SJSA1 (cell line): ENCODE measurements around the gene ATP13A3. TPM values are rescaled to one million over a fixed set of nuclear protein-coding genes. Genes with fewer than 3 reads are reported as not detected.

Source experiments
- DNase-seq, 2 experiments: peaks; one replicate each; pipeline ENCODE4 v3.0.0-alpha.2; 2015 to 2020; ENCODE audit warnings: low spot score in 2 of 2, low read depth in 1 of 2
- H3K27ac ChIP-seq: fragments of 250-450 bp; sonication (Bioruptor Pico); 2 replicates; pipeline ENCODE4 v1.5.1; 2020; ENCODE audit warnings: mild to moderate bottlenecking, moderate library complexity
- H3K27me3 ChIP-seq: fragments of 250-450 bp; sonication (Bioruptor Pico); replicated peaks from 2 replicates; pipeline ENCODE4 v1.5.1; 2020; ENCODE audit warnings: mild to moderate bottlenecking, moderate library complexity
- H3K36me3 ChIP-seq: fragments of 250-450 bp; sonication (Bioruptor Pico); 2 replicates; pipeline ENCODE4 v1.5.1; 2020; ENCODE audit warnings: mild to moderate bottlenecking
- H3K4me1 ChIP-seq: fragments of 250-450 bp; sonication (Bioruptor Pico); replicated peaks from 2 replicates; pipeline ENCODE4 v1.6.1; 2021; ENCODE audit warnings: mild to moderate bottlenecking
- H3K4me3 ChIP-seq: fragments of 250-450 bp; sonication (Bioruptor Pico); 2 replicates; pipeline ENCODE4 v1.5.1; 2020; ENCODE audit warnings: mild to moderate bottlenecking
- H3K9me3 ChIP-seq: fragments of 250-450 bp; sonication (Bioruptor Pico); replicated peaks from 2 replicates; pipeline ENCODE4 v1.5.1; 2020; ENCODE audit warnings: mild to moderate bottlenecking
- total RNA-seq: library from RNA; depleted of rRNA; stranded (reverse); fragments of >200 nt; shearing (Covaris generic); gene quantifications from 2 replicates; pipeline ENCODE4 v1.2.3, GENCODE V29; 2014

ATP13A3 gene
- total RNA-seq, 1 experiment from 2014 or later = 135 TPM

DNA sequence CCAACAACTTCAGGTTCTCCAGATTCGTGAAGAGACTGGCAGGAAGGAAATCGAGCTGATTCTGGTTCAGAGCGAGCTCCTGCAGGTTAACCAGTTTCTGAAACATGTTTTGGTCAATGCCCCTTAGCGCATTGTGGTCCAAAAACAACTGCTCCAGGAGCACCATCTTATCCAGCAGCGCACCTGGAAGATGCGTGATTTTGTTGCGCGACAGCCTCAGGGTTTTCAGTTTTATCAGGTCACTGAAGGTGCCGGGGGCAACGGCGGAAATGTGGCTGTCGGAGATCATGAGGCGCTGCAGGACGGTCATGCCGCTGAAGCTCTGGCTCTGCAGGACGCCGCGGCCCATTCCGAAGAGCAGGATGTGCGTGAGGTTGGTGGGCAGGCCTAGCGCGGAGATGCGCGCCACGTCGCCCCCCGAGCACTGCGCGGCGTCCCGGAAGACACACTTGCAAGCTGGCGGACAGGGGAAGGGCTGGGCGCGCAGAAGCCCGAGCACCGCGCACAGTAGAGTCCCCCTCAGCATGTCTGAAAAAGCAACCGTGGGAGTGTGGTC, 89.0 kb downstream of the ATP13A3 start:
- no peaks in the 10 kb centered on the region for H3K27me3 ChIP-seq
- no peak overlapping the region for H3K4me3 ChIP-seq
- H3K4me1 ChIP-seq = peaks cover 11% of the 10 kb centered on the region
- H3K9me3 ChIP-seq = no peaks in the 10 kb centered on the region
- H3K36me3 ChIP-seq = no peaks in the 10 kb centered on the region
- no peak overlapping the region for H3K27ac ChIP-seq
- DNase-seq = no peak

DNA sequence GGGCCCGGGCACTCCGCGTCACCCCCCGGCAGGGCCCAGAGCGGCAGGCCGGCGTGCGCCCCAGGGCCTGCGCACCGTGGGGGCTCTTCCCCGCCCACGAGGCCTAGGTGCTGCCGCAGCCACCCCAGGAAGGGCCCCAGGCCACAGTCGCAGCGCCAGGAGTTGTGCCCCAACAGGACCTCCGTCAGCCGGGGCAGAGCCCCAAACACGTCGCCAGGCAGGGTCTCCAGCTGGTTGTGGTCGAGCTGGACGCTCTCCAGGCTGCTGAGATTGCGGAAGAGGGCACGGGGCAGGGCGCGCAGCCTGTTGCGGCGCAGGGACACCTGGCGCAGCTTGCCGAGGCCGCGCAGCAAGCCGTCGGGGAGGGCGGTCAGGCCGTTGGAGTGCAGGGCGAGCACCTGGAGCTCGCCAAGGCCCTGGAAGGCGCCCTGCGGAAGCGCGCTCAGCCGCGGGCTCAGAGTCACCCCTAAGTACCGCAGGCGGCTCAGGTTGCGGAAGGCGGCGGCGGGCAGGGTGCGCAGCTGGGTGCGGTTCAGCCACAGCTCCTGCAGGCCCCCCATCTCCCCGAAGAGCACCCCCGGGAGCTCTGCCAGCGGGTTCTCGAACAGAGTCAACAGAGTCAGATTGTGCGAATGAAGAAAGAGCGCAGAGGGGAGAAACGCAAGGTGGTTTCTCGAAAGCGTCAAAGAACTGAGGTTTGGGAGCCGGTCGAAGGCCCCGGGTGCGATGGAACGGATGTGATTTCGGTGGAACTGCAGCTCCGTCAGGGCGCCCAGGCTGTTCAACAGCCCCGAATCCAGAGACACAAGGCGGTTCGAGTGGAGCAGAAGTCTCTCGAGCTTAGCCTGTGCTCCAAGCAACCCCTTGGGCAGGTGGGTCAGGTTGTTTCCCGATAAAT, 89.7 kb downstream of the ATP13A3 start:
- peaks cover 11% of the 10 kb centered on the region for H3K4me1 ChIP-seq
- H3K36me3 ChIP-seq = no peaks in the 10 kb centered on the region
- no peak for DNase-seq
- H3K9me3 ChIP-seq = no peaks in the 10 kb centered on the region
- H3K4me3 ChIP-seq = no peak overlapping the region
- H3K27me3 ChIP-seq = no peaks in the 10 kb centered on the region
- no peak overlapping the region for H3K27ac ChIP-seq

DNA sequence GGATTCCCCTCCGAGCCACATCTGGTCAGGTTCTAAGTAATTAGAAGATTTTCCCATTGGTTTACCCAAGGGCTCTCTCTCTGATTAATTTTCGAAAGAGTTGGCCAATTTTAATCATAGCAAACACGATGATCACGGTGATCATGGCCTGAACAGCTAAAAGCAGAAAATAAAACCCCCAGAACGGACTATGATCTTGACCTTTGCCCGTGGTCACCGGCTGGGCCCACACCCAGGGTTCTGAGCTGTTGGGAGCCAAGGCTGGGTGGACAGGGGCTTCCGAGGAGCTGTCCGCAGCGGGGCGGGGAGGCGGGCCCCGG, 90.3 kb downstream of the ATP13A3 start:
- H3K36me3 ChIP-seq = no peaks in the 10 kb centered on the region
- no peak for DNase-seq
- peaks cover 11% of the 10 kb centered on the region for H3K4me1 ChIP-seq
- H3K9me3 ChIP-seq = no peaks in the 10 kb centered on the region; the same call in 1 of the 2 replicates
- H3K27me3 ChIP-seq = no peaks in the 10 kb centered on the region
- no peak overlapping the region for H3K27ac ChIP-seq
- no peak overlapping the region for H3K4me3 ChIP-seq

DNA sequence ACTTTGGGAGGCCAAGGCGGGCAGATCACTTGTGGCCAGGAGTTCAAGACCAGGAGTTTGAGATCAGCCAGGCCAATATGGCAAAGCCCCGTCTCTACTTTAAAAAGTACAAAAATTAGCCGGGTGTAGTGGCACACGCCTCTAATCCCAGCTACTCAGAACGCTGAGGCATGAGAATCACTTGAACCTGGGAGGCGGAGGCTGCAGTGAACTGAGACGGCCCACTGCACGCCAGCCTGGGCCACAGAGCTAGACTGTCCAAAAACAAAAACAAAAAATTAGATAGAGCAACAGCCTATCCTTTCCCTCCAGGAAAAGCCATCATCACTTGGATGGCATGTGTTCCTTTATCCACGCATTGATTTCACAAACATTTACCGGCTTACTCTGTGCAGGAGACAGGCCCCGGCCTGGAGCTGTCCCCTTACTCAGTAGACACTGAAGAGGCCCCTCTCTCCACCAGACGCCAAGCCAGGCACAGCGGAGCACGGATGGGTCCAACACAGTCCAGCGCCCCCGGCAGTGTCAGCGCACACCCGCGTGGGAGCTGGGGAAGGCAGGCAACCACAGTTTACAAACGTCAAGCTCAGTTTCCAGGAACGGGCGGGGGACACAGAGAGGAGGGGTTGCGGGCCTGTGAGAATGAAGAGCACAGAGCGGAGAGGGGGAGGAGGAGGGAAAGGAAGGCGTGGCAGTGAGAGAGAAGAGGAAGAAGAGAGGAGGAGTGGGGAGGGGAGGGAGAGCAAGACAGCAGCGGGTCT, 90.8 kb downstream of the ATP13A3 start:
- Histone ChIP-seq H3K4me1 (peaks cover 11% of the 10 kb centered on the region), H3K27me3 (no peaks in the 10 kb centered on the region), H3K27ac (no peak overlapping the region), H3K4me3 (no peak overlapping the region; the same call in 1 of the 2 replicates), H3K9me3 (no peaks in the 10 kb centered on the region; the same call in none of the 2 replicates), H3K36me3 (no peaks in the 10 kb centered on the region)
- peak in 1 of 2 experiments; percentile 11 for DNase-seq

DNA sequence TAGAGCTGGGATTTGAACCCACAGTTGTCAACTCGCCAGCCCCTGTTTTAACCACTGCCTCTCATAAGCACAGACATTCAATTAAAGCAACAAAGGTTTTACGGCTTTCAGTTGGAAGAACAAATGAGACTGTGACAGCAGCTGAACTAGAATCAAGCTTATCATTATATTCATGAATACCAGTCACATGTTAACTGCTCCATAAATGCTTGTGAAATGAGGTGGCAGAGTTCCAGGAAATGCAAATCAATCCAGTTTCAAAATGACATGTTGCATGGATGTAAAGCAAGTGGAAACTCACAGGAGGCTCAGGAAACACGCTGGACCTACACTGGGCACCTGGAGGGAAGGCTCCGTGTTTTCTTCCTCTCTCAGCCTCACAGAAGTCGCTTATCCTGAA, 91.6 kb downstream of the ATP13A3 start:
- no peaks in the 10 kb centered on the region for H3K36me3 ChIP-seq
- no peaks in the 10 kb centered on the region for H3K27me3 ChIP-seq
- H3K27ac ChIP-seq = no peak overlapping the region
- peaks cover 3% of the 10 kb centered on the region for H3K9me3 ChIP-seq
- DNase-seq = no peak
- H3K4me1 ChIP-seq = peaks cover 11% of the 10 kb centered on the region
- no peak overlapping the region for H3K4me3 ChIP-seq

DNA sequence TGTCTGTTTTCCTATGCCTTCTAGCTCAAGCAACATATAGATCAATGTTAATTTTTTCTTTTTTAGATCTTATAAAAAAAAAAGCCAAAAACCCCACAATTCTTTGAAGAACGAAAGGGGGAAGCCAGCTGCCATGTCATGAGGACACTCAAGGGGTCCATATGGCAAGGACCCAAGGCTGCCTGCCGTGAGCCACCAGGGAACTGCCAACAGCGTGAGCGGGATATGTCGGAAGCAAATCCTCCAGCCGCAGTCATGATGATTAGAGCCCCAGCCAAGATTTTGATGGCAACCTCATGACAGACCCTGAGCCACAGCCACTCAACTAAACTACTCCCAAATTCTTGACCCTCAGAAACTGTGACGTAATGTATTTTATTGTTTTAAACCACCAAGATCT, 94.2 kb downstream of the ATP13A3 start:
- Histone ChIP-seq H3K36me3 (no peaks in the 10 kb centered on the region), H3K4me3 (no peak overlapping the region), H3K27me3 (no peaks in the 10 kb centered on the region), H3K4me1 (peaks cover 11% of the 10 kb centered on the region), H3K27ac (no peak overlapping the region), H3K9me3 (peaks cover 3% of the 10 kb centered on the region)
- no peak for DNase-seq

DNA sequence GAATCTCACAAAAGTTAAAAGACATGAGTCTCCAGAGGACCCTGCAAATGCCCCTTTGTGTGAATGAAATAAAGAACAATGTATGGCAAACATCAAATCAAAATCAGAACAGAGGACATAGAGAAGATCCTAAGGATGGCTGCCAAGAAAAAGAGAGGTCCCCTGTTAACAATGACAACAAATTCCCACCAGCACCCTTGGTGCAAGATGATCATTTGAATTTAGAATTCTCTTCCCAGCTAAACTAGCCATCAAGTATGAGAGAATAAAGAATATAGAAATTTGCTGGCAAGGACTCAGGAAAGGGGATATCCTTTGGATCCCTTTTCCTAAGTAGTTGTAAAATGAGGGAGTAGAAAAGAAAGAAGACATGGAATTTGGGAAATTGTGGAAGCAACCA, 96.0 kb downstream of the ATP13A3 start:
- no peak for DNase-seq
- no peaks in the 10 kb centered on the region for H3K36me3 ChIP-seq
- peaks cover 3% of the 10 kb centered on the region for H3K9me3 ChIP-seq
- no peaks in the 10 kb centered on the region for H3K27me3 ChIP-seq
- peaks cover under 1% of the 10 kb centered on the region for H3K4me1 ChIP-seq
- H3K27ac ChIP-seq = no peak overlapping the region
- H3K4me3 ChIP-seq = no peak overlapping the region

- Histone ChIP-seq H3K4me3 (no peak overlapping the region), H3K27ac (no peak overlapping the region), H3K4me1 (no peaks in the 10 kb centered on the region), H3K36me3 (no peaks in the 10 kb centered on the region), H3K9me3 (peaks cover 3% of the 10 kb centered on the region), H3K27me3 (no peaks in the 10 kb centered on the region)
- DNase-seq = no peak
Observed at GRCh38 chr3:194389269-194389668, 97.5 kb downstream of the ATP13A3 start.

DNA sequence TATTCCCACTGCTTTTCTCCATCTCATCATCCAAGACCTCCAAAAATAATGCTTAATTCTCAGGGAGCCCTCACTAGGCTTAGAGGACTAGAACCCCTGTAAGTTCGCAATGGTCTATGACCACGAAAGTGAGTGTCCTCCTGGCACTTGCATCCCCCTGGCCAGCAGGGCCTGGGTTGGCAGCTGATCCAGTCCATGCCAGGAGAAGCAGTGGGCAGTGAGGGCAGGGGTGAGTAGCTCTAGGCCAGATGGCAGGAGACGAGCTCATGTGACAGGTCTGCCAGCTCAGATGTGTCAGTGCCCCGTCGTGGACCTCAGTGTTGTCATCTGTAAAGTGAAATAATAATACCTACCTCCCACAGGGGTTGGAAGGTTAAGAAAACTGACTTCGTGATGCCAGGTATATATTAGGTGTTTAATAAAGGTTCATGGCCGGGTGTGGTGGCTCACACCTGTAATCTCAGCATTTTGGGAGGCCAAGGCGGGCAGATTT, 98.8 kb downstream of the ATP13A3 start:
- no peaks in the 10 kb centered on the region for H3K27me3 ChIP-seq
- no peak for DNase-seq
- H3K9me3 ChIP-seq = peaks cover 3% of the 10 kb centered on the region
- H3K4me1 ChIP-seq = no peaks in the 10 kb centered on the region
- H3K36me3 ChIP-seq = no peaks in the 10 kb centered on the region
- no peak overlapping the region for H3K4me3 ChIP-seq
- H3K27ac ChIP-seq = no peak overlapping the region

GRCh38 chr3:194387276-194387675, 99.5 kb downstream of the ATP13A3 start:
- H3K27me3 ChIP-seq = no peaks in the 10 kb centered on the region
- no peaks in the 10 kb centered on the region for H3K36me3 ChIP-seq
- no peaks in the 10 kb centered on the region for H3K4me1 ChIP-seq

GRCh38 chr3:194386648-194387047, 100.2 kb downstream of the ATP13A3 start:
- Histone ChIP-seq H3K27me3 (no peaks in the 10 kb centered on the region), H3K36me3 (no peaks in the 10 kb centered on the region), H3K27ac (no peak overlapping the region), H3K4me1 (no peaks in the 10 kb centered on the region), H3K9me3 (peaks cover 3% of the 10 kb centered on the region), H3K4me3 (no peak overlapping the region)
- no peak for DNase-seq

More at GRCh38 chr3:194387276-194387675, 99.5 kb downstream of the ATP13A3 start:
- Histone ChIP-seq H3K4me3 (no peak overlapping the region), H3K27ac (no peak overlapping the region), H3K9me3 (peaks cover 3% of the 10 kb centered on the region)
- no peak for DNase-seq

- H3K4me1 ChIP-seq = no peaks in the 10 kb centered on the region
- peaks cover 3% of the 10 kb centered on the region; the same call in 1 of the 2 replicates for H3K9me3 ChIP-seq
- H3K27me3 ChIP-seq = no peaks in the 10 kb centered on the region
- DNase-seq = no peak
- no peaks in the 10 kb centered on the region for H3K36me3 ChIP-seq
- H3K4me3 ChIP-seq = no peak overlapping the region
- no peak overlapping the region for H3K27ac ChIP-seq
Observed at GRCh38 chr3:194386066-194386465, 100.7 kb downstream of the ATP13A3 start.

DNA sequence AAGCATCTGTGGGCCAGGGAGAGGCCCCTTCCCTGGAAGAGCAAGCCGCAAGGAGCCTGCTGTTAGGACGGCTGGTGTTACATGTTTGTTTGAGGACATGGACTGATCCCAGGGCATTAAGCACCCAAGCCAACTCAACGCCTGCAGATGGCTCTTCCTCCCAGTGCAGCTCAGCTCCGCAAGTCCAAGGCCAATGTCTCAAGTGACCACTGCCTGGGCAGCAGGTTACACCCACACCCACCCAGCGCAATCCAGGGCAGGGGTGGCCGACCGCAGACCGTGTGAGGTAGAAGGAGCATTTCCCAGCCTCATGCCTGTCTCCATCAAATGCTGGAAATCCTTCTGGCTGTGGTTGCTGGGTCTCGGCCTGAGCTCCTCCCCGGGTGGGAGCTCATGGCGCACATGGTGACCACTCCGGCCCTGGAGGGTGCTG, 102.2 kb downstream of the ATP13A3 start:
- Histone ChIP-seq H3K9me3 (no peaks in the 10 kb centered on the region), H3K27me3 (no peaks in the 10 kb centered on the region), H3K27ac (no peak overlapping the region), H3K4me3 (no peak overlapping the region), H3K4me1 (no peaks in the 10 kb centered on the region), H3K36me3 (no peaks in the 10 kb centered on the region)
- DNase-seq = no peak

GRCh38 chr3:194384156-194384555, 102.6 kb downstream of the ATP13A3 start:
- no peak for DNase-seq
- no peaks in the 10 kb centered on the region for H3K27me3 ChIP-seq
- no peak overlapping the region for H3K27ac ChIP-seq

More at GRCh38 chr3:194384156-194384555, 102.6 kb downstream of the ATP13A3 start:
- Histone ChIP-seq H3K4me1 (no peaks in the 10 kb centered on the region), H3K9me3 (no peaks in the 10 kb centered on the region), H3K36me3 (no peaks in the 10 kb centered on the region), H3K4me3 (no peak overlapping the region)
